Smooth muscle cell (in vitro differentiated cells): ENCODE results near the gene BUB1. TPM values are rescaled to one million over a fixed set of nuclear protein-coding genes. Genes with fewer than 3 reads are reported as not detected.
A peak's percentile ranks its signal among the peaks of the same experiment; 100 is the strongest.

Source experiments
- DNase-seq: peaks from one replicate; lab custom pipeline; 2025; ENCODE audit not compliant: unreplicated experiment; lab: John Stamatoyannopoulos, UW
- H2AFZ ChIP-seq: fragments of 200-600 bp; sonication (generic); 2 replicates; pipeline ENCODE4 v1.6.0; 2016; ENCODE audit warnings: antibody characterized with exemption, low read depth, mild to moderate bottlenecking
- H3F3A ChIP-seq: fragments of 200-600 bp; sonication (generic); 2 replicates; pipeline ENCODE4 v1.6.0; 2017; ENCODE audit warnings: antibody characterized with exemption, low read depth
- H3K27ac ChIP-seq: fragments of 200-600 bp; sonication (generic); 2 replicates; pipeline ENCODE4 v1.5.1; 2016; ENCODE audit warnings: low read depth, mild to moderate bottlenecking
- H3K27me3 ChIP-seq: fragments of 200-600 bp; sonication (generic); 2 replicates; pipeline ENCODE4 v1.6.1; 2016; ENCODE audit warnings: low read depth, mild to moderate bottlenecking
- H3K36me3 ChIP-seq: fragments of 200-600 bp; sonication (generic); 2 replicates; pipeline ENCODE4 v1.5.1; 2016; ENCODE audit warnings: low read depth
- H3K4me1 ChIP-seq: fragments of 200-600 bp; sonication (generic); 2 replicates; pipeline ENCODE4 v1.5.1; 2016; ENCODE audit warnings: low read depth
- H3K4me2 ChIP-seq: fragments of 200-600 bp; sonication (generic); 2 replicates; pipeline ENCODE4 v1.6.0; 2016; ENCODE audit warnings: mild to moderate bottlenecking
- H3K4me3 ChIP-seq: fragments of 200-600 bp; sonication (generic); 2 replicates; pipeline ENCODE4 v1.5.1; 2016; ENCODE audit warnings: mild to moderate bottlenecking
- H3K79me2 ChIP-seq: fragments of 200-600 bp; sonication (generic); 2 replicates; pipeline ENCODE4 v1.6.0; 2016; ENCODE audit warnings: low read depth, mild to moderate bottlenecking
- H3K9ac ChIP-seq: fragments of 200-600 bp; sonication (generic); 2 replicates; pipeline ENCODE4 v1.6.0; 2016; ENCODE audit warnings: low read depth
- H3K9me3 ChIP-seq: fragments of 200-600 bp; sonication (generic); replicated peaks from 2 replicates; pipeline ENCODE4 v1.5.1; 2016; ENCODE audit warnings: low read depth
- H4K20me1 ChIP-seq: fragments of 200-600 bp; sonication (generic); 2 replicates; pipeline ENCODE4 v1.6.0; 2016; ENCODE audit warnings: low read depth
- CTCF ChIP-seq: fragments of 200-600 bp; sonication (generic); IDR thresholded peaks from 2 replicates; pipeline ENCODE4 v1.5.1; 2017; ENCODE audit warnings: borderline replicate concordance, mild to moderate bottlenecking, antibody characterized with exemption; ENCODE audit not compliant: insufficient read depth, poor library complexity, severe bottlenecking
- WGBS: methylation state at CpG from one replicate; pipeline ENCODE4 v1.1.7; 2016; ENCODE audit warnings: low lambda C conversion rate; 5-methylcytosine and 5-hydroxymethylcytosine counted together
- polyA plus RNA-seq: library from polyadenylated mRNA; unstranded; fragments of >200 nt; fragmentation: Nextera tagmentation; extraction: Ambion mirVana; gene quantifications from 2 replicates; pipeline ENCODE4 v1.2.1, GENCODE V29; 2016
- total RNA-seq: library from RNA; depleted of rRNA; stranded (reverse); fragments of >200 nt; gene quantifications from 2 replicates; pipeline ENCODE4 v1.2.3, GENCODE V29; 2014

The BUB1 gene
- total and polyA plus RNA-seq, 2 experiments from 2014 or later = 8.6 to 18.6 TPM

GRCh38 chr2:110675679-110676078 lies 2.2 kb downstream of the BUB1 start:
- WGBS = 87% methylated on average over 6 of the region's 6 CpGs
- Histone ChIP-seq H3F3A (peaks cover 10% of the 10 kb centered on the region), H3K9me3 (no peaks in the 10 kb centered on the region), H2AFZ (no peak overlapping the region), H4K20me1 (no peaks in the 10 kb centered on the region), H3K4me3 (no peak overlapping the region), H3K27me3 (no peaks in the 10 kb centered on the region), H3K4me1 (peaks cover 26% of the 10 kb centered on the region), H3K9ac (peak overlapping the region; percentile 41), H3K36me3 (no peaks in the 10 kb centered on the region), H3K27ac (peak overlapping the region; percentile 81), H3K4me2 (peak overlapping the region; percentile 84), H3K79me2 (peaks cover 31% of the 10 kb centered on the region)
- TF ChIP-seq CTCF = no peak
- no peak for DNase-seq

- Histone ChIP-seq H3K79me2 (peaks cover 31% of the 10 kb centered on the region), H3K4me2 (peak overlapping the region; percentile 84)
- no peak for DNase-seq
Measured at GRCh38 chr2:110674620-110675555, 3.0 kb downstream of the BUB1 start.

GRCh38 chr2:110673201-110673600 lies 4.7 kb downstream of the BUB1 start:
- no peak overlapping the region for H3K9ac ChIP-seq
- H2AFZ ChIP-seq = no peak overlapping the region
- peaks cover 31% of the 10 kb centered on the region for H3K79me2 ChIP-seq
- peaks cover 10% of the 10 kb centered on the region for H3F3A ChIP-seq
- no peaks in the 10 kb centered on the region for H3K36me3 ChIP-seq
- H4K20me1 ChIP-seq = no peaks in the 10 kb centered on the region
- WGBS = 98% methylated on average over 4 of the region's 4 CpGs
- H3K4me1 ChIP-seq = peaks cover 16% of the 10 kb centered on the region
- no peak overlapping the region for H3K27ac ChIP-seq
- no peak for TF ChIP-seq CTCF
- no peak for DNase-seq
- no peaks in the 10 kb centered on the region for H3K9me3 ChIP-seq
- H3K27me3 ChIP-seq = no peaks in the 10 kb centered on the region
- no peak overlapping the region for H3K4me2 ChIP-seq
- no peak overlapping the region for H3K4me3 ChIP-seq

More at GRCh38 chr2:110674620-110675555, 3.0 kb downstream of the BUB1 start:
- Histone ChIP-seq H4K20me1 (no peaks in the 10 kb centered on the region), H3K27ac (peak overlapping the region; percentile 81), H3K4me3 (peak overlapping the region; percentile 28), H3K9me3 (no peaks in the 10 kb centered on the region), H3K36me3 (no peaks in the 10 kb centered on the region), H3F3A (peaks cover 10% of the 10 kb centered on the region), H3K27me3 (no peaks in the 10 kb centered on the region), H3K4me1 (peaks cover 26% of the 10 kb centered on the region), H2AFZ (peak overlapping the region; percentile 88), H3K9ac (peak overlapping the region; percentile 41)
- no peak for TF ChIP-seq CTCF
- WGBS = 24% methylated on average over 7 of the region's 7 CpGs

GRCh38 chr2:110670826-110671225 lies 7.0 kb downstream of the BUB1 start:
- H3K4me2 ChIP-seq = no peak overlapping the region
- no peak for DNase-seq
- H3K4me1 ChIP-seq = peaks cover 5% of the 10 kb centered on the region
- H3K79me2 ChIP-seq = peaks cover 15% of the 10 kb centered on the region
- TF ChIP-seq CTCF = no peak
- H3F3A ChIP-seq = peaks cover 10% of the 10 kb centered on the region
- 96% methylated on average over 5 of the region's 5 CpGs for WGBS
- H3K27ac ChIP-seq = no peak overlapping the region
- H3K4me3 ChIP-seq = no peak overlapping the region
- H4K20me1 ChIP-seq = no peaks in the 10 kb centered on the region
- H3K9me3 ChIP-seq = no peaks in the 10 kb centered on the region
- H3K9ac ChIP-seq = no peak overlapping the region
- no peak overlapping the region for H2AFZ ChIP-seq
- no peaks in the 10 kb centered on the region for H3K27me3 ChIP-seq
- no peaks in the 10 kb centered on the region for H3K36me3 ChIP-seq
